GM19468 (cell line): ENCODE data around the gene CPEB4.

Source experiments
- ATAC-seq: cut with Tn5 transposase; IDR thresholded peaks from one replicate; pipeline ENCODE4 v1.9.1; 2021; ENCODE audit warnings: mild to moderate bottlenecking, moderate library complexity, moderate number of reproducible peaks; ENCODE audit not compliant: unreplicated experiment; ENCODE audit errors: extremely low read depth

CPEB4 gene

DNA sequence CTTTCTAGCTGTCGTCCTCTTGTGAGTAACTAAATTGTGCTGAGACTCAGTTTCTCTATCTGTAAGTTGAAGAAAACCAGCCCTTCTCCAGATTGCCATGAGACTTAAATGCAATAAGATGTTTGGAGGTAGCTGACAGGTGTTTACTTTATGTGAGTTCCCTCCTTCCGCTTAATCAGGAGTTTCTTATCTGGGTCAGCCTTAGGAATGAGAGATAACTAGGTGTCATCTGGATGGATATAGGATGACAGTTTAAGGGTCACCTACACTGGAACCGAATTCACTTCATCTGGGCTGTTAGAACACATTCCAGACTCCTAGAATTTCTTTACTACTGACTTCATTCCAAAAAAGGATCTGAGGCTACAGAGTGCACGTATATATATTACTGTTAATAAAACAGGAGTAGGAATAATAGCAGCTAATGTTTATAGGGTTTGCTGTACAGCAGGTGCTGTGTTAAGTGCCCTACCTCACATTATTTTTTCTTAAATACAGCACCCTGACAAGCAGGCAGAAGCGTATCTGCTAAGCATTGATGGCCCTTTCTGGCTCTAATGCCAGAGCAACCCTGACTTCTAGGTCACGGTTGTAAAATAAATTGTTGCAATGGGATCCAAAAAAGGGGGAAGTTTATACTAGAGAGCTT is 30.0 kb upstream of the CPEB4 start:
- ATAC-seq, result no peak

GRCh38 chr5:173858670-173859407 is 29.3 kb upstream of the CPEB4 start:
- no peak for ATAC-seq

DNA sequence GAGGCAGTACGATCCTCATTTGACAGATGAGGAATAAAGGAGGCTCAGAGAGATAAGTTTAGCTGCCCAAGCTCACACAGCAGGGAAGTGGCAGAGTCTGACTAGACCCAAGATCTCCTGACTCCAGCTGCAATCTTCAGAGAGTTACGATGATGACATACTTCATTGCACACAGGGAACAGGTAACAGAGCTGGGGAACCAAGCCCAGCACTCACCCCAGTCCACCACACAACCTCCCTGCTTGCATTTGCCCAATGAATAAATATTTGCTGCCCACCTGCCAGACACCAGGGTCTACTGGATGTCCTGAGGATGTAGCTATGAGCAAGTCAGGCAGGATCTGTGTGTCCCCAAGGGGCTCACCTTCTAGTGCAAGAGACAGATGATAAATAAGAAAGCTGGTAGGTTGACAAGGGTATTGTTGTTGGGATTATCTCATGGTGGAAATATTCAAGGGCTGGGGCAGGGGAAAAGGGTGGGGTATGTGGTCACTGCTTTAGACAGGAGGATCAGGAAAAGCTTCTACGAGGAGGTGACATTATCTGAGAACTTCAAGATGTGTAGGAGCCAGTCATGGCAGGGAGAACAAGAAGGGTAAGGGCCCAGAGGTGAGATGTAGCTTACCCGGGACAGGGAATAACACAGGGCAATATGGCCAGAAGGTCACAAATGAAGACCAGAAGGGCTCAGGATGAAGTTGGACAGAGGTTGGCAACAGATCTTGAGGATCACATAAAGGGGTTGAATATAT is 28.6 kb upstream of the CPEB4 start:
- ATAC-seq, result no peak

- no peak for ATAC-seq
Measured at GRCh38 chr5:173862047-173862477, 26.1 kb upstream of the CPEB4 start.

- no peak for ATAC-seq
Measured at GRCh38 chr5:173863359-173863758, 24.8 kb upstream of the CPEB4 start.

DNA sequence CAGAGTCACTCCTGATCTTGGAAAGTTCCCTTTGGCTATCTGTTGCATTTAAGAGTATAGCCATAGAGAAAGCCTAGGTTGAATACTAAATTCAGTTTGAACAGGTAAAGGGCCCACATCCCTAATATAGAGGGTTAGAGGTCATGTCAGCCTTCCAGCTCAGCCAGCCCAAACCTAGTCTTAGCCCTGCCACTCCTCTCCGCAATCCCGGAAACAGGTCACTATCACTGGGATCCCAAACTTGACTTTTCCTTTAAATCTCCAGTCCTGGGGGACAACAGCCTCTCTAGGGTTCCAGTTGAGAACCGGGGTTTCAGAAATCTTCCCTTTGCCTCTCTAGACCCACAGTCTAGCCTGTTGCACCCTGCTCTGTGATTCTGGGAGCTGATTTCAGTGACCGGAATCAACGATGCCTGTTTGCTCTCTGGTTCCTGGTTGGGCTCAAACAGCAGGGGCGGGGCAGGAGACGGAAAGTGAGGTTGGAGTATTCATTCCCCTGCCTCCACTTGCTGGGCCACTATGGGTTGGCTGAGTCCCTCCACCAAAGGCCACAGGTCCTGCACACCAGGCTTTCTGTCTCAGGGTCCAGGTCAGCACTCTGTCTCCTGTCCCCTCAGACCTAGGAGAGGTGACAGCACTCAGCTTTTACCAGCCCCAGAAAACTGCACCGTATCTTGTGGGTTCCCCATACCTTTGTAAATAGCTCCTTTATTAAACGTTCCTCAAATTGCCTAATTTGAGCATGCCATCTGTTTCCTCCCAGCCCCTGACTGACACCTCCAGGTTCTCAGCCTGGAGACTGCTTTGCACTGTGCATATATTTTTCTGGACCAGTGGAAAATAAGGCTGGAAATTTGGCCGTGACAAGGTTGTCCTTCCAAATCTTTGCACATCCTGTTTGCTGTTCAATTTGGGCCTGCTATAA is 23.8 kb upstream of the CPEB4 start:
- no peak for ATAC-seq

- no peak for ATAC-seq
Measured at GRCh38 chr5:173866243-173866857, 21.8 kb upstream of the CPEB4 start.

GRCh38 chr5:173866858-173867679 is 21.1 kb upstream of the CPEB4 start:
- ATAC-seq, result no peak

- no peak for ATAC-seq
Measured at GRCh38 chr5:173868096-173868880, 19.9 kb upstream of the CPEB4 start.

GRCh38 chr5:173869316-173869715 is 18.8 kb upstream of the CPEB4 start:
- ATAC-seq, result no peak

- no peak for ATAC-seq
Measured at GRCh38 chr5:173872957-173873305, 15.2 kb upstream of the CPEB4 start.

DNA sequence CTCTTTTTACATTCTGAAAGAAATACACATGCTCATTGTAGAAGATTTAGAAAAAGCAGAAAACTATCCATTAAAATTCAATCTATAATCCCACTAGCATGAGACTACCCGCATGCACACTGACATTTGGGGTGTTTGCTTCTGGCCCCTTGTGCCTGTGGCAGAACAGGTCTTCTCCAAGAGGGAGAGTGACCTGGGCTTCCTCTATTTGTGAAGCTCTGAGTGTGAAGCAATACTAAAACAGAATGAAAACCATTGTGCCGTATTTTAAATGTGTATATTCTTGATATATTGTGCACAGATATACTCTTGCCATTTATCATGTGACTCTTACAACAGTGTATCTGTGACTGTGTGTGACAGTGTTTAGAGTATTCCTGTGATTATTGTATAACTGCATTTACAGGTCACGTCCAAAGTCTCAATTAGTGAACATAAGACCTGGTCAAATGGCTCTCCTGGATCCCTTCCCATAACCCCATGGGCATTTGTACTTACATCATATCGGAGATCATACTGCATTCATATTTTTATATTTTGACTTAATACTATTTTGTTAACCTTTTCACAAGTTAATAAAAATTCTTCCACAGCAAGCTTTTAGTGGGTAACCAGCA is 14.7 kb upstream of the CPEB4 start:
- no peak for ATAC-seq

- ATAC-seq, result no peak
Measured at GRCh38 chr5:173875189-173875588, 13.0 kb upstream of the CPEB4 start.

GRCh38 chr5:173878224-173878967 is 9.8 kb upstream of the CPEB4 start:
- ATAC-seq, result no peak

GRCh38 chr5:173880306-173880985 is 7.7 kb upstream of the CPEB4 start:
- no peak for ATAC-seq

DNA sequence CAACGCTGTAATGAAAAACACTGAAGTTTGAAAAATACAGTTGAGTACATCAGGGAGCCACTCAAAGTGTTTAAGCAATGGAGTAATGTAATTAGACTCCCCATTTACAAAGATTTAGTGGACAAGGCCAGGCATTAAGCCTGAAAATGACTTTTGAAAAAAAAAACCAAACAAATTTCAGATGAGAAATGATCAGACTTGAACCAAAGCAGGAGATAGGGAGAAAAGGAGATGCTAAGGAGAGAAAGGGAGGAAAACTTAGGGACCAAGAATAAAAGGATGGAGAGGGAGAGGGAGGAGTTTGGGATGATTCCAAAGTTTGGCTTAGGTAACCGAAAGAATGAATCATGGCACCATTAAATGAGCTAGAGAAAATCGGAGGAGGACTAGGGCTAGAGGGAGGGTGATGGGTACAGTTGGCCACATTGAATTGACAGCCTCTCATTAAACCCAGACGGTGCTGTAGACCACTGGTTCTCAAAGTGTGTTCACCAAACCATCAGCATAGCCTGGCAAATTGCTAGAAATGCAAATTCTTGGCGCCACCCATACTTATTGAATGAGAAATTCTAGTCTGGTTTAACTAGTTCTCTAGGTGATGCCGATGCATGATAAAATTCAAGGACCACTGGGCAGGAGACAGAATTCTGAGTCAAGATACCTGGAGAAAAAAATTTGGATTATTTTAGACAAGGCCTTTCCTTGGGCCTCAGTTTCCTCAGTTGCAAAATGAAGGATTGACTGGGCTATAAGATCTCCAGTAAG is 6.2 kb upstream of the CPEB4 start:
- no peak for ATAC-seq
